Measurements from ENCODE around the gene IFT88. TPM values are rescaled to one million over a fixed set of nuclear protein-coding genes. Genes with fewer than 3 reads are reported as not detected.

Gene IFT88
- 1 to 10 TPM; 6.1 to 8.1 TPM for total RNA-seq

DNA sequence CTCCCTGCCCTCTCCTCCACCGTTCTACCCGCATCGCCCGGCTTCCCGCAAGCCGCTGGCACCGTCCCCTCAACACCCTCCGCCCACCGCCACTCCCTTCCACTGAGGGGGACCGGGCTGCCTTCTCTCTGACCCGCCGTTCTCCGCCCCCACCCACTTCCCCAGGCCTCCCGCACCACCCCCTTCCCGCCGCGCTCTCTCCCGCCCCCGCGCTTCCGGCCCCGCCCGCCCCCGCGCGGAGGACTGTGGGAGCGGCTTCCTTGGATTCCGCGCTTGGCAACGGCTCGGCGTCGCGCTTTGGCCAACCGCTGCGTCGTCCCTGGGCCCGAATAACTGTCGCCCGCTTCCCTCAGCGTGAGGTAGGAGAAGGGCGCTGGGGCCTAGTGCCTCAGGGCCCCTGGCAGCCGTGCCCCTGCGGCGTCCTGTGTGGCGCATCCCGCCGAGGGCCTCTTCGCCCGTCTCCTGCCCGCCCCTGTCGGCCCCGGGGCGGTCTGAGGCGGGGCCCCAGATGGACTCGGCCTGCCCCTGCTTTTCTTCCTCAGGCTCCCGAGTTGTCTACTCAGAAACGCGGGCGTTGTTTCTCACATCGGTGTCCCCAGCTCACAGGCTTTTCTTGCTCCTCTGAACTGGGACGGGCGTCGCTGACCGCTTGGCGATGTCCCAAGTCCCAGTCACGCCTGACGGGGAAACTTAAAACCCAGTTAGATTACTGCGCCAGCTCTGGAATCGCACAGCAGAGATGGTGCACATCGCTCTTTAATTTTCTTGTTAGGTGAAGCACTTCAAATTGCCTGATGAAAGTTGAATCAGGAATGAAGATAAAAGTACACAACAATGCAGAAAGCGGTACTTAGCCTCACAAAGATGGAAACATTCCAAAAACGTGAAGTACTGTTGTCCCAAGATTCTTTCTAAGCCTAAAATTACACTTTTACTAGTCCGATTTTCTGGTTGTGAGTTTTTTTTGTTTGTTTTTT, at the start of gene IFT88:
TSS of gene IFT88 (plus strand) at position 260 of the 977 bp plus-strand sequence. CDS start 7,229 bp downstream, outside the sequence.
- peaks cover 20% of the 10 kb centered on the region for H3K4me1 Mint-ChIP-seq
- peak; percentile 88 for DNase-seq
- peaks cover 16% of the 10 kb centered on the region for H3K9me3 Mint-ChIP-seq
- peak within 1 kb of the TSS; percentile 84 for H3K4me3 Mint-ChIP-seq
- H3K36me3 Mint-ChIP-seq (ENCODE audit: low read depth) = peaks cover 14% of the 10 kb centered on the region
- peak within 1 kb of the TSS; percentile 80 for H3K27ac Mint-ChIP-seq
- POLR2A ChIA-PET = interaction anchor here (1.0 to 1.5 kb wide), 4 partner anchors 14 to 206 kb away, joined by 3 to 4 read pairs (median 4); partner anchors contain the start of genes CRYL1 and EEF1AKMT1
- CTCF ChIA-PET = interaction anchor here (0.9 to 1.8 kb wide), 3 partner anchors 13 to 145 kb away, joined by 3 to 4 read pairs (median 4); no protein-coding TSS in a partner anchor
- H3K27me3 Mint-ChIP-seq = no peaks in the 10 kb centered on the region

GRCh38 chr13:20518660-20519100, 48.3 kb upstream of the IFT88 start:
- Mint-ChIP-seq H3K27ac (no peak overlapping the region), H3K9me3 (no peaks in the 10 kb centered on the region), H3K27me3 (no peaks in the 10 kb centered on the region), H3K36me3 (ENCODE audit: low read depth) (peaks cover 4% of the 10 kb centered on the region), H3K4me3 (no peak overlapping the region), H3K4me1 (peaks cover 5% of the 10 kb centered on the region)
- DNase-seq = no peak
- POLR2A ChIA-PET = no interaction called here
- CTCF ChIA-PET = no interaction called here

GRCh38 chr13:20519875-20520274, 47.1 kb upstream of the IFT88 start:
- CTCF ChIA-PET = no interaction called here

GRCh38 chr13:20521364-20522115, 45.4 kb upstream of the IFT88 start:
- DNase-seq = no peak
- Mint-ChIP-seq H3K9me3 (no peaks in the 10 kb centered on the region), H3K27me3 (no peaks in the 10 kb centered on the region), H3K36me3 (ENCODE audit: low read depth) (peaks cover 4% of the 10 kb centered on the region), H3K4me1 (peaks cover 19% of the 10 kb centered on the region), H3K27ac (no peak overlapping the region), H3K4me3 (no peak overlapping the region)
- ChIA-PET CTCF (interaction anchor here (2.4 kb wide), 1 partner anchor 29 kb away, joined by 6 read pairs; no protein-coding TSS in a partner anchor), POLR2A (no interaction called here)

More at GRCh38 chr13:20519875-20520274, 47.1 kb upstream of the IFT88 start:
- no peaks in the 10 kb centered on the region for H3K9me3 Mint-ChIP-seq
- no peak for DNase-seq
- no peak overlapping the region for H3K27ac Mint-ChIP-seq
- no peak overlapping the region for H3K4me3 Mint-ChIP-seq
- H3K36me3 Mint-ChIP-seq (ENCODE audit: low read depth) = peaks cover 4% of the 10 kb centered on the region
- POLR2A ChIA-PET = no interaction called here
- peaks cover 12% of the 10 kb centered on the region for H3K4me1 Mint-ChIP-seq
- no peaks in the 10 kb centered on the region for H3K27me3 Mint-ChIP-seq

DNA sequence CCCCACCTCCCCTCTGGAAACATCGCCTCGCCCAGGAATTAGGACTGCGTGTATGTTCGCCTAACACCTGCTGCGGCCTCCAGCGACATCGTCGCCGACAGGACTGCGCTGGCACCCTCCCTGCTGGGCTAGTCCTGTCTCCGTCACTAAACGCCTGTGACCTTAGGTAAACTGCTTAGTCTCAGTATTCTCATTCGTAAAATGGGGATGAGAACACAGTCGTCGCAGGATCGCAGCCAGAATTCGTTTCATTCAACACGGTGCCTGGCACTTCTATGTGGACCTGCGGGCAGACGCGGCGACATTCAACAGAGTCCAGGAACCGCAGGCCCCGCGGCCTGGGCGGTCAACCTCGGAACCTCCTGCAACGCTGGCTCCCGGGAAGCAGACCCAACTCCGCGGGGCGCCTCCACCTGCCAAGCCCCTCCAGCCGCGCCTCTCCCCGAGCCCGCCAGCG, 41.8 kb upstream of the IFT88 start:
- peak; percentile 46 for DNase-seq
- Mint-ChIP-seq H3K4me1 (peaks cover 34% of the 10 kb centered on the region), H3K9me3 (peaks cover under 1% of the 10 kb centered on the region), H3K27me3 (no peaks in the 10 kb centered on the region), H3K4me3 (peak overlapping the region; percentile 79), H3K36me3 (ENCODE audit: low read depth) (no peaks in the 10 kb centered on the region), H3K27ac (peak overlapping the region; percentile 69)
- POLR2A ChIA-PET = interaction anchor here (0.6 to 1.9 kb wide), 7 partner anchors 40 to 249 kb away, joined by 3 to 7 read pairs (median 4); partner anchors contain the start of genes EEF1AKMT1 and IFT88
- CTCF ChIA-PET = interaction anchor here (1.6 kb wide), 1 partner anchor 179 kb away, joined by 6 read pairs; the partner anchor contains the start of gene IL17D

GRCh38 chr13:20525601-20526544, 41.1 kb upstream of the IFT88 start, which contains the start of gene CRYL1:
TSS of gene CRYL1 (minus strand) at chr13:20525857. CDS start at chr13:20525794, 63 bp downstream.
- ChIA-PET POLR2A (interaction anchor here (0.6 to 1.9 kb wide), 16 partner anchors 10 to 541 kb away, joined by 3 to 7 read pairs (median 4); partner anchors contain the start of genes EEF1AKMT1, IFT88 and IL17D), CTCF (interaction anchor here (0.9 to 1.6 kb wide), 2 partner anchors 33 to 178 kb away, joined by 3 to 6 read pairs; partner anchors contain the start of gene IL17D)
- Mint-ChIP-seq H3K4me1 (peaks cover 34% of the 10 kb centered on the region), H3K36me3 (ENCODE audit: low read depth) (peaks cover 5% of the 10 kb centered on the region), H3K27me3 (no peaks in the 10 kb centered on the region), H3K9me3 (peaks cover 7% of the 10 kb centered on the region), H3K27ac (peak within 1 kb of the TSS; percentile 77), H3K4me3 (peak within 1 kb of the TSS; percentile 79)
- peak; percentile 80 for DNase-seq

GRCh38 chr13:20526664-20527063, 40.3 kb upstream of the IFT88 start:
- peaks cover 9% of the 10 kb centered on the region for H3K9me3 Mint-ChIP-seq

GRCh38 chr13:20528452-20528851, 38.5 kb upstream of the IFT88 start:
- no peak for DNase-seq
- POLR2A ChIA-PET = no interaction called here
- CTCF ChIA-PET = interaction anchor here (0.6 kb wide), 1 partner anchor 186 kb away, joined by 3 read pairs; no protein-coding TSS in a partner anchor
- no peaks in the 10 kb centered on the region for H3K27me3 Mint-ChIP-seq
- no peak overlapping the region for H3K4me3 Mint-ChIP-seq
- H3K27ac Mint-ChIP-seq = no peak overlapping the region
- peaks cover 31% of the 10 kb centered on the region for H3K4me1 Mint-ChIP-seq
- H3K36me3 Mint-ChIP-seq (ENCODE audit: low read depth) = peaks cover 5% of the 10 kb centered on the region
- H3K9me3 Mint-ChIP-seq = peaks cover 11% of the 10 kb centered on the region

More at GRCh38 chr13:20526664-20527063, 40.3 kb upstream of the IFT88 start:
- Mint-ChIP-seq H3K27me3 (no peaks in the 10 kb centered on the region), H3K4me3 (peak overlapping the region; percentile 75), H3K36me3 (ENCODE audit: low read depth) (peaks cover 5% of the 10 kb centered on the region), H3K4me1 (peaks cover 34% of the 10 kb centered on the region), H3K27ac (peak overlapping the region; percentile 77)
- CTCF ChIA-PET = interaction anchor here (0.9 to 1.6 kb wide), 2 partner anchors 34 to 177 kb away, joined by 3 to 6 read pairs; partner anchors contain the start of gene IL17D
- POLR2A ChIA-PET = interaction anchor here (0.6 to 1.6 kb wide), 9 partner anchors 9 to 375 kb away, joined by 3 to 7 read pairs (median 3); partner anchors contain the start of gene IL17D
- DNase-seq = no peak

DNA sequence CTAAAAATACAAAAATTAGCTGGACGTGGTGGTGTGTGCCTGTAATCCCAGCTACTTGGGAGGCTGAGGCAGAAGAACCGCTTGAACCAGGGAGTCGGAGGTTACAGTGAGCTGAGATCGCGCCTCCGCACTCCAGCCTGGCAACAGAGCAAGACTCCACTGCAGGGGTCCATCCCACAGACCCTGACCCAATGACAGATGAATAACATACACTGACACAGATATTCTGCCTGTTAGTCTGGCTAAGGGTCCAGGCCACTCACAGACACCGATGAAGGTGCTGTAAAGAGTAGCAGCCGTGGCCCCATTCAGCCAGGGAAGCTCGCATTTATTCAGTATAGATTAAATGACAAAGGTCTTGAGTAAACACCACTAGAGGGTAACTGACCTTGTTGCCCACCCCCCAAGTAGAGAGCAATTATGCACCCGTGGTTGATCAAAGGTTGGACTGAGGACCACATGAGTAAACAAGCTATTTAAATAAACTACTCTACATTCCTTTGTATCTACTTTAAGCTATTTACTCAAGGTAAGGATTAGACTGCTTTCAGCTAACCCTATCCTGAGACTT, 32.8 kb upstream of the IFT88 start:
- H3K27ac Mint-ChIP-seq = no peak overlapping the region
- H3K4me1 Mint-ChIP-seq = peaks cover 5% of the 10 kb centered on the region
- H3K9me3 Mint-ChIP-seq = peaks cover 24% of the 10 kb centered on the region
- peaks cover 5% of the 10 kb centered on the region for H3K36me3 Mint-ChIP-seq (ENCODE audit: low read depth)
- H3K27me3 Mint-ChIP-seq = no peaks in the 10 kb centered on the region
- POLR2A ChIA-PET = no interaction called here
- CTCF ChIA-PET = no interaction called here
- H3K4me3 Mint-ChIP-seq = no peak overlapping the region
- DNase-seq = no peak

DNA sequence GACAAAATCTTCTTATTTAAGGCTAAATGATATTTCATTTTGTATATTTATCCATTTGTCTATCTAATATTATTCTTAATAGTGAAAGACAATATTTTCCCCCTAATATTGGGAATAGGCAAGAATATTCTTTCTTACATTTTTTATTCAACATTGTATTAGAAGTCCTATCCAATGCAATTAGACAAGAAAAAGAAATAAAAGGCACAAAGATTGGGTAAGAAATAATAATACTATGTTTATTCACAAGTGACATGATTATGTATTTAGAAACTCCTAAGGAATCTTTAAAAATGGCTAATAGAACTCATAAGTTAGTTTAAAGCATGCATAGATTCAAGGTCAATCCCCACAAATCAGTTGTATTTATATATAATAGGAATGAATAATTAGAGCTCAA, 30.0 kb upstream of the IFT88 start:
- ChIA-PET CTCF (interaction anchor here (0.9 kb wide), 1 partner anchor 13 kb away, joined by 3 read pairs; no protein-coding TSS in a partner anchor), POLR2A (interaction anchor here (1.9 kb wide), 1 partner anchor 10 kb away, joined by 6 read pairs; no protein-coding TSS in a partner anchor)
- Mint-ChIP-seq H3K4me3 (no peak overlapping the region), H3K36me3 (ENCODE audit: low read depth) (no peaks in the 10 kb centered on the region), H3K4me1 (peaks cover 5% of the 10 kb centered on the region), H3K27me3 (no peaks in the 10 kb centered on the region), H3K9me3 (peaks cover 17% of the 10 kb centered on the region), H3K27ac (no peak overlapping the region)
- no peak for DNase-seq
